ENCODE data around the gene NCBP2. TPM values are rescaled to one million over a fixed set of nuclear protein-coding genes. Genes with fewer than 3 reads are reported as not detected.

The NCBP2 gene
- total RNA-seq, 1 experiment from 2014 or later = 120 TPM

DNA sequence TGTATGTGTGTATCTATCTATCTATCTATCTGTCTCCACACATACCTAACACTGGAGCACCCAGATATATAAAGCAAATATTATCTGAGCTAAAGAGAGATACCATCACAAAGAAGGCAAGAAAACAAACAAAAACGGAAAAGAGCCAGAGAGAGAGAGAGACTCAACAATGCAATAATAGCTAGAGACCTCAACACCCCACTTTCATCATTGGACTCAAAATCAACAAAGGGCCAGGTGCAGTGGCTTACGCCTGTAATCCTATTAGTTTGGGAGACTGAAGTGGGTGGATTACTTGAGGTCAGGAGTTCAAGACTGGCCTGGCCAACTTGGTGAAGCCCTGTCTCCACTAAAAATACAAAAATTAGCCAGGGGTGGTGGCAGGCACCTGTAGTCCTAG is 23.4 kb downstream of the NCBP2 start:
- Histone ChIP-seq H3K56ac (ENCODE audit: insufficient read length, low read depth, low read length) (no peak overlapping the region), H3T11ph (ENCODE audit: low read length) (no peak overlapping the region), H3K79me1 (ENCODE audit: insufficient read depth, low read depth, low read length, poor library complexity, severe bottlenecking) (no peaks in the 10 kb centered on the region), H3K4me1 (ENCODE audit: insufficient read depth, low read length) (no peaks in the 10 kb centered on the region), H3K4ac (ENCODE audit: low read depth, low read length) (no peak overlapping the region), H2BK15ac (ENCODE audit: low read depth, low read length) (no peak overlapping the region), H4K8ac (replicated peaks; ENCODE audit: insufficient read length, low read depth, low read length) (no peak overlapping the region), H2BK20ac (ENCODE audit: low read depth, low read length, poor library complexity, severe bottlenecking) (no peak overlapping the region), H2AK5ac (ENCODE audit: insufficient read length, low read length) (no peak overlapping the region), H4K91ac (ENCODE audit: insufficient read length, low read depth, low read length) (no peak overlapping the region), H4K5ac (ENCODE audit: insufficient read length, low read depth, low read length) (no peak overlapping the region), H4K20me1 (ENCODE audit: control insufficient read depth, insufficient read depth, insufficient read length) (no peaks in the 10 kb centered on the region), H3K79me2 (ENCODE audit: insufficient read depth, low read length) (no peaks in the 10 kb centered on the region), H3K27ac (ENCODE audit: insufficient read length, low read depth, low read length) (no peak overlapping the region), H3K27me3 (ENCODE audit: insufficient read depth, low read length) (no peaks in the 10 kb centered on the region), H3K9ac (ENCODE audit: extremely low read depth, insufficient read length, low read length) (no peak overlapping the region), H3K14ac (ENCODE audit: insufficient read depth, low read length) (no peak overlapping the region), H3K23me2 (ENCODE audit: insufficient read length, low read depth, low read length, poor library complexity, severe bottlenecking) (no peaks in the 10 kb centered on the region), H2BK5ac (ENCODE audit: insufficient read length, low read length) (no peak overlapping the region), H3K23ac (ENCODE audit: insufficient read length, low read depth, low read length) (no peak overlapping the region), H2BK120ac (ENCODE audit: low read depth, low read length, poor library complexity, severe bottlenecking) (no peak overlapping the region), H3K9me3 (ENCODE audit: control insufficient read depth, low read depth, low read length) (no peaks in the 10 kb centered on the region), H2AFZ (ENCODE audit: low read length) (no peak overlapping the region), H2BK12ac (ENCODE audit: insufficient read length, low read depth, low read length) (no peak overlapping the region), H3K18ac (ENCODE audit: insufficient read length, low read depth, low read length) (no peak overlapping the region), H3K4me2 (ENCODE audit: insufficient read depth, insufficient read length, low read length) (no peak overlapping the region)
- no peak overlapping the region for H3K27ac Mint-ChIP-seq
- TF ChIP-seq, protein P1, sequence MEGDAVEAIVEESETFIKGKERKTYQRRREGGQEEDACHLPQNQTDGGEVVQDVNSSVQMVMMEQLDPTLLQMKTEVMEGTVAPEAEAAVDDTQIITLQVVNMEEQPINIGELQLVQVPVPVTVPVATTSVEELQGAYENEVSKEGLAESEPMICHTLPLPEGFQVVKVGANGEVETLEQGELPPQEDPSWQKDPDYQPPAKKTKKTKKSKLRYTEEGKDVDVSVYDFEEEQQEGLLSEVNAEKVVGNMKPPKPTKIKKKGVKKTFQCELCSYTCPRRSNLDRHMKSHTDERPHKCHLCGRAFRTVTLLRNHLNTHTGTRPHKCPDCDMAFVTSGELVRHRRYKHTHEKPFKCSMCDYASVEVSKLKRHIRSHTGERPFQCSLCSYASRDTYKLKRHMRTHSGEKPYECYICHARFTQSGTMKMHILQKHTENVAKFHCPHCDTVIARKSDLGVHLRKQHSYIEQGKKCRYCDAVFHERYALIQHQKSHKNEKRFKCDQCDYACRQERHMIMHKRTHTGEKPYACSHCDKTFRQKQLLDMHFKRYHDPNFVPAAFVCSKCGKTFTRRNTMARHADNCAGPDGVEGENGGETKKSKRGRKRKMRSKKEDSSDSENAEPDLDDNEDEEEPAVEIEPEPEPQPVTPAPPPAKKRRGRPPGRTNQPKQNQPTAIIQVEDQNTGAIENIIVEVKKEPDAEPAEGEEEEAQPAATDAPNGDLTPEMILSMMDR (conservative IDR thresholded peaks at IDR 0.05) = no peak
- H3K9me3 Mint-ChIP-seq = no peaks in the 10 kb centered on the region
- peaks cover 6 to 28% (median 10%) of the 10 kb centered on the region in 3 experiments; a peak in 4 of 7 replicates for H3K36me3 Mint-ChIP-seq (ENCODE audit: insufficient read depth in 1 of 3, low read depth in 3 of 3)
- no peaks in the 10 kb centered on the region for H3K4me1 Mint-ChIP-seq
- WGBS (ENCODE audit: extremely low coverage, insufficient read length, low lambda C conversion rate) = no CpG with 5 or more reads among the region's 2 CpGs
- no peaks in the 10 kb centered on the region for H3K27me3 Mint-ChIP-seq (ENCODE audit: low read depth)
- H3K4me3 Mint-ChIP-seq = no peak overlapping the region
- DNase-seq = no peak
